ENCODE measurements around the gene C2orf76.

DNA sequence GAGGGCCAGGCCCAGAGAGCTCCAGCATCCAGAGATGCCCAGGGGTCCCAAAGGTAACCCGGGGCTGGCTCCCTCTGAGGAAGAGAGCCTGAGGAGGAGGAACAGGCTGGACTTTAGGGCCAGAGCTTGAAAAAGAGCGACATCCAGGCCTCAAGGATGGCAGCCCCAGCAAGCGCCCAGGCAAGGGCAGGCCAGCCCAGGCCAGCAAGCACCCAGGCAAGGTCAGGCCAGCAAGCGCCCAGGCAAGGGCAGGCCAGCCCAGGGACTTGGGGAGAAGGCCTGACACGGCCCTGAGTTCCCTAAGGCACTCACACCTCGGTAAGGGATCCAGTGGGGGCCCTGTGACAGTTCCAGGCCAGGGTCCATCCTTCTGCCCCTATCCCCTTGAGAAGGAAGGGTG is 30.6 kb upstream of the C2orf76 start:
- TF ChIP-seq CTCF (IDR thresholded peaks at IDR 0.05; ENCODE audit: poor library complexity, severe bottlenecking) (no peak), EP300 (conservative IDR thresholded peaks at IDR 0.05; ENCODE audit: poor library complexity, severe bottlenecking) (no peak), REST (IDR thresholded peaks at IDR 0.05; ENCODE audit: borderline replicate concordance) (no peak)
